HG03342 (cell line): ENCODE measurements around the gene KCNQ1.

Source experiments
- ATAC-seq: cut with Tn5 transposase; IDR thresholded peaks from one replicate; pipeline ENCODE4 v1.9.1; 2021; ENCODE audit warnings: mild to moderate bottlenecking, moderate library complexity; ENCODE audit not compliant: unreplicated experiment

KCNQ1 gene

GRCh38 chr11:2423157-2424025 lies 21.4 kb upstream of the KCNQ1 start:
- no peak for ATAC-seq

- no peak for ATAC-seq
Observed at GRCh38 chr11:2424811-2425495, 19.9 kb upstream of the KCNQ1 start.

GRCh38 chr11:2425506-2425905 lies 19.3 kb upstream of the KCNQ1 start:
- ATAC-seq, result no peak

- no peak for ATAC-seq
Observed at GRCh38 chr11:2426221-2426620, 18.6 kb upstream of the KCNQ1 start.

GRCh38 chr11:2426826-2427521 lies 17.8 kb upstream of the KCNQ1 start:
- ATAC-seq, result no peak

- no peak for ATAC-seq
Observed at GRCh38 chr11:2427721-2428321, 17.0 kb upstream of the KCNQ1 start.

- ATAC-seq, result no peak
Observed at GRCh38 chr11:2428322-2428795, 16.4 kb upstream of the KCNQ1 start.

GRCh38 chr11:2431395-2431794 lies 13.4 kb upstream of the KCNQ1 start:
- ATAC-seq, result no peak

GRCh38 chr11:2432171-2432621 lies 12.6 kb upstream of the KCNQ1 start:
- ATAC-seq, result no peak

GRCh38 chr11:2432628-2433071 lies 12.2 kb upstream of the KCNQ1 start:
- no peak for ATAC-seq

GRCh38 chr11:2433106-2433925 lies 11.5 kb upstream of the KCNQ1 start:
- no peak for ATAC-seq

GRCh38 chr11:2434008-2434407 lies 10.8 kb upstream of the KCNQ1 start:
- no peak for ATAC-seq

- no peak for ATAC-seq
Observed at GRCh38 chr11:2434506-2435255, 10.1 kb upstream of the KCNQ1 start.

GRCh38 chr11:2435288-2436012 lies 9.4 kb upstream of the KCNQ1 start:
- ATAC-seq, result no peak

- ATAC-seq, result no peak
Observed at GRCh38 chr11:2436013-2436520, 8.7 kb upstream of the KCNQ1 start.

GRCh38 chr11:2436521-2437031 lies 8.2 kb upstream of the KCNQ1 start:
- no peak for ATAC-seq

GRCh38 chr11:2437516-2437915 lies 7.3 kb upstream of the KCNQ1 start:
- ATAC-seq, result no peak

GRCh38 chr11:2439820-2440219 lies 5.0 kb upstream of the KCNQ1 start:
- no peak for ATAC-seq
